ENCODE data around the gene C17orf67. TPM values are rescaled to one million over a fixed set of nuclear protein-coding genes. Genes with fewer than 3 reads are reported as not detected.
A peak's percentile ranks its signal among the peaks of the same experiment; 100 is the strongest.

C17orf67 gene
- total and polyA plus RNA-seq, 2 of the 13 experiments (the other 11 are each of a cell fraction or from before 2014, with no cell fraction given), result 0.41 to 0.86 TPM

GRCh38 chr17:56832446-56832845 is 1.3 kb downstream of the C17orf67 start (continued):
- TF ChIP-seq MXD4 (CRISPR knock-in tag; IDR thresholded peaks at IDR 0.05), result no peak
- TF ChIP-seq, protein P1, sequence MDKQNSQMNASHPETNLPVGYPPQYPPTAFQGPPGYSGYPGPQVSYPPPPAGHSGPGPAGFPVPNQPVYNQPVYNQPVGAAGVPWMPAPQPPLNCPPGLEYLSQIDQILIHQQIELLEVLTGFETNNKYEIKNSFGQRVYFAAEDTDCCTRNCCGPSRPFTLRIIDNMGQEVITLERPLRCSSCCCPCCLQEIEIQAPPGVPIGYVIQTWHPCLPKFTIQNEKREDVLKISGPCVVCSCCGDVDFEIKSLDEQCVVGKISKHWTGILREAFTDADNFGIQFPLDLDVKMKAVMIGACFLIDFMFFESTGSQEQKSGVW (CRISPR knock-in tag; IDR thresholded peaks at IDR 0.05; ENCODE audit: borderline replicate concordance), result no peak
- TF ChIP-seq ETV5 (CRISPR knock-in tag; IDR thresholded peaks at IDR 0.05; ENCODE audit: borderline replicate concordance), result peak; percentile 39; the same call in 1 of the 2 replicates
- TF ChIP-seq, protein P2, sequence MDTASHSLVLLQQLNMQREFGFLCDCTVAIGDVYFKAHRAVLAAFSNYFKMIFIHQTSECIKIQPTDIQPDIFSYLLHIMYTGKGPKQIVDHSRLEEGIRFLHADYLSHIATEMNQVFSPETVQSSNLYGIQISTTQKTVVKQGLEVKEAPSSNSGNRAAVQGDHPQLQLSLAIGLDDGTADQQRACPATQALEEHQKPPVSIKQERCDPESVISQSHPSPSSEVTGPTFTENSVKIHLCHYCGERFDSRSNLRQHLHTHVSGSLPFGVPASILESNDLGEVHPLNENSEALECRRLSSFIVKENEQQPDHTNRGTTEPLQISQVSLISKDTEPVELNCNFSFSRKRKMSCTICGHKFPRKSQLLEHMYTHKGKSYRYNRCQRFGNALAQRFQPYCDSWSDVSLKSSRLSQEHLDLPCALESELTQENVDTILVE (CRISPR knock-in tag; IDR thresholded peaks at IDR 0.05), result no peak

DNA sequence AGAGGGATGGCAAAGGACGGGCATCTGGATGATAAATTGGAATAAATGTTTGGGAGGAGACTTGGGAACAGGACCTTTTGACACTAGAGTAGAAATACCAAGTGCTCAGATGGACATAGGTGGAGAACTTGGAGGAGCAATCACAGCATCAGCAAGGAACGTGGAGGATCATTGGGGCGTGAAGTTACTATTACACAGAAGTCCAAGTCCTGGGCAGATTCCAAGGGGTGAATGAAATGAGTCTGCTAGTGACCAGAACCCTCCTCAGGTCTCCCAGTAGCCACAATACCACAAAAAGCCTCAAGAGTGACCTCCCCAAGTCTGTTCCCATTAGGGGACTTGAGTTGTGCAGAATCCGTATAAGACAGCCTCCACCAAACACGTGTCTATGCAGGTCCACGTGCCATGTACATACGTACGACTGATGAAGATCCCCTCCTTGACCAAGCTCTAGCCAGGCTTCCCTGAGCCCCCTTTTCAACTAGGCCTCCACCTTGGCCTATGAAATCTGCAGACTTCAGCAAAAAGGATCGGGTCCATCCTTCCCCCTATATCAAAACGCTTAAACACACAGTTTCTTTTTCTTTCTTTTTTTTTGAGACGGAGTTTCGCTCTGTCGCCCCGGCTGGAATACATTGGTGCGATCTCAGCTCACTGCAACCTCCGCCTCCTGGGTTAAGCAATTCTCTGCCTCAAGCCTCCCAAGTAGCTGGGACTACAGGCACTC is 2.2 kb downstream of the C17orf67 start:
- 99% methylated on average over 16 of the region's 16 CpGs for WGBS (ENCODE audit: low lambda C conversion rate)
- no peak overlapping the region for H3K9ac ChIP-seq (ENCODE audit: insufficient read depth, low read depth, low read length)
- intact Hi-C loops (cut with micrococcal nuclease; ENCODE audit: unreplicated experiment), result no loop called here
- in situ Hi-C loops (cut with HindIII; ENCODE audit: extremely low pct_ligation_motif_present, low pct_unique_long_range_greater_than_20kb), result no loop called here
- BruUV-seq (replicated peaks), result no TSS peak
- H3K4me2 ChIP-seq (ENCODE audit: low read depth, low read length), result no peak overlapping the region; the same call in 1 of the 2 replicates
- TF ChIP-seq PAWR (CRISPR knock-in tag; IDR thresholded peaks at IDR 0.05; ENCODE audit: borderline replicate concordance), result no peak
- peak; percentile 86 to 89 for TF ChIP-seq MAFK (conservative IDR thresholded peaks at IDR 0.05 in 1 of 2, IDR thresholded peaks at IDR 0.05 in 1 of 2; ENCODE audit: low read length in 2 of 2)
- peak; percentile 75 for TF ChIP-seq MAFF (IDR thresholded peaks at IDR 0.05; ENCODE audit: low read depth, low read length)
- TF ChIP-seq, protein P3, sequence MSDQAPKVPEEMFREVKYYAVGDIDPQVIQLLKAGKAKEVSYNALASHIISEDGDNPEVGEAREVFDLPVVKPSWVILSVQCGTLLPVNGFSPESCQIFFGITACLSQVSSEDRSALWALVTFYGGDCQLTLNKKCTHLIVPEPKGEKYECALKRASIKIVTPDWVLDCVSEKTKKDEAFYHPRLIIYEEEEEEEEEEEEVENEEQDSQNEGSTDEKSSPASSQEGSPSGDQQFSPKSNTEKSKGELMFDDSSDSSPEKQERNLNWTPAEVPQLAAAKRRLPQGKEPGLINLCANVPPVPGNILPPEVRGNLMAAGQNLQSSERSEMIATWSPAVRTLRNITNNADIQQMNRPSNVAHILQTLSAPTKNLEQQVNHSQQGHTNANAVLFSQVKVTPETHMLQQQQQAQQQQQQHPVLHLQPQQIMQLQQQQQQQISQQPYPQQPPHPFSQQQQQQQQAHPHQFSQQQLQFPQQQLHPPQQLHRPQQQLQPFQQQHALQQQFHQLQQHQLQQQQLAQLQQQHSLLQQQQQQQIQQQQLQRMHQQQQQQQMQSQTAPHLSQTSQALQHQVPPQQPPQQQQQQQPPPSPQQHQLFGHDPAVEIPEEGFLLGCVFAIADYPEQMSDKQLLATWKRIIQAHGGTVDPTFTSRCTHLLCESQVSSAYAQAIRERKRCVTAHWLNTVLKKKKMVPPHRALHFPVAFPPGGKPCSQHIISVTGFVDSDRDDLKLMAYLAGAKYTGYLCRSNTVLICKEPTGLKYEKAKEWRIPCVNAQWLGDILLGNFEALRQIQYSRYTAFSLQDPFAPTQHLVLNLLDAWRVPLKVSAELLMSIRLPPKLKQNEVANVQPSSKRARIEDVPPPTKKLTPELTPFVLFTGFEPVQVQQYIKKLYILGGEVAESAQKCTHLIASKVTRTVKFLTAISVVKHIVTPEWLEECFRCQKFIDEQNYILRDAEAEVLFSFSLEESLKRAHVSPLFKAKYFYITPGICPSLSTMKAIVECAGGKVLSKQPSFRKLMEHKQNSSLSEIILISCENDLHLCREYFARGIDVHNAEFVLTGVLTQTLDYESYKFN (CRISPR knock-in tag; conservative IDR thresholded peaks at IDR 0.05), result no peak
- DNase-seq (ENCODE audit: low spot score) (no peak), FAIRE-seq (no peak), ATAC-seq (no peak)
- H3K4me3 ChIP-seq (replicated peaks in 1 of 3; ENCODE audit: insufficient read depth in 1 of 3, low read depth in 2 of 3, low read length in 3 of 3), result no peak overlapping the region
- POLR2A ChIA-PET, result no interaction called here
- H3K27me3 ChIP-seq (ENCODE audit: control insufficient read depth in 1 of 2, insufficient read depth in 2 of 2, low read length in 2 of 2), result no peaks in the 10 kb centered on the region; a peak in 1 of 5 replicates
- H3K4me1 ChIP-seq (ENCODE audit: insufficient read depth, low read length), result peaks cover 50% of the 10 kb centered on the region
- H2AFZ ChIP-seq (ENCODE audit: low read length), result no peak overlapping the region
- CTCF ChIA-PET (ENCODE audit: low intra/inter-chr PET ratio, low total read pairs), result no interaction called here
- H3K9me3 ChIP-seq (ENCODE audit: low read length), result no peaks in the 10 kb centered on the region
- H3K27ac ChIP-seq (ENCODE audit: extremely low read length, insufficient read depth, low read length), result no peak overlapping the region
- H4K20me1 ChIP-seq (ENCODE audit: insufficient read depth, low read length), result no peaks in the 10 kb centered on the region
- H3K79me2 ChIP-seq (ENCODE audit: insufficient read depth, low read length), result no peaks in the 10 kb centered on the region
- no peaks in the 10 kb centered on the region for H3K36me3 ChIP-seq (replicated peaks in 1 of 2; ENCODE audit: control insufficient read depth in 1 of 2, insufficient read depth in 2 of 2, low read length in 2 of 2)
